IMR-90 (cell line): ENCODE measurements around the gene SASH1. TPM values are rescaled to one million over a fixed set of nuclear protein-coding genes. Genes with fewer than 3 reads are reported as not detected.

ENCODE experiments used
- ATAC-seq: fragments of 200-7000 bp; cut with Tn5 transposase; 2 replicates; pipeline ENCODE4 v1.9.1; 2020; ENCODE audit warnings: low read depth, mild to moderate bottlenecking, moderate library complexity
- BruUV-seq: library from RNA; stranded (reverse); fragments of 400-500 nt; replicated peaks from 2 replicates; lab custom pipeline; 2021; lab: Mats Ljungman, UMichigan
- CTCF ChIA-PET: fragments of 300-600 bp; formaldehyde crosslinking; extraction: SDS; loops from one replicate; lab custom pipeline; 2021; ENCODE audit warnings: antibody characterized with exemption; lab: Yijun Ruan, JAX
- POLR2A ChIA-PET: fragments of 300-600 bp; sonication (Branson Sonifier 250); formaldehyde crosslinking; loops from one replicate; lab custom pipeline; 2022; ENCODE audit warnings: antibody characterized with exemption; ENCODE audit not compliant: unreplicated experiment; lab: Charles Lee
- DNase-seq: peaks from one replicate; pipeline ENCODE4 v3.0.0; 2013
- H2AFZ ChIP-seq: replicated peaks from 2 replicates; pipeline ENCODE3; 2013; ENCODE audit warnings: low read length, mild to moderate bottlenecking; ENCODE audit not compliant: poor library complexity
- H2AK5ac ChIP-seq: 2 replicates; pipeline ENCODE4 v1.6.1; 2013; ENCODE audit warnings: low read depth, low read length, inconsistent platforms
- H2AK9ac ChIP-seq: replicated peaks from 2 replicates; pipeline ENCODE3; 2013; ENCODE audit warnings: mild to moderate bottlenecking, low read depth, low read length, moderate library complexity; ENCODE audit not compliant: poor library complexity
- H2BK120ac ChIP-seq: 2 replicates; pipeline ENCODE4 v1.6.1; 2013; ENCODE audit warnings: low read depth, low read length, inconsistent platforms
- H2BK15ac ChIP-seq: 3 replicates; pipeline ENCODE4 v1.6.1; 2013; ENCODE audit warnings: low read depth, low read length, inconsistent platforms
- H2BK20ac ChIP-seq: 2 replicates; pipeline ENCODE4 v1.6.1; 2013; ENCODE audit warnings: low read depth, mild to moderate bottlenecking, inconsistent platforms, low read length, moderate library complexity
- H2BK5ac ChIP-seq: 2 replicates; pipeline ENCODE4 v1.6.1; 2013; ENCODE audit warnings: mild to moderate bottlenecking, low read depth, low read length, inconsistent platforms; ENCODE audit not compliant: poor library complexity, severe bottlenecking
- H3K14ac ChIP-seq: replicated peaks from 2 replicates; pipeline ENCODE4 v1.6.1; 2013; ENCODE audit warnings: low read depth, low read length, inconsistent platforms
- H3K18ac ChIP-seq: 2 replicates; pipeline ENCODE4 v1.6.1; 2013; ENCODE audit warnings: low read depth, low read length, control low read depth
- H3K23ac ChIP-seq: 2 replicates; pipeline ENCODE4 v1.6.1; 2013; ENCODE audit warnings: low read depth, low read length, inconsistent platforms
- H3K27ac ChIP-seq: 2 replicates; pipeline ENCODE4 v1.5.1; 2013; ENCODE audit warnings: mild to moderate bottlenecking, control low read depth, low read length; ENCODE audit not compliant: insufficient read depth
- H3K27me3 ChIP-seq: 2 replicates; pipeline ENCODE4 v1.6.1; 2013; ENCODE audit warnings: low read length; ENCODE audit not compliant: control insufficient read depth, insufficient read depth
- H3K36me3 ChIP-seq: 2 replicates; pipeline ENCODE4 v1.6.1; 2013; ENCODE audit warnings: low read length, mixed read lengths; ENCODE audit not compliant: control insufficient read depth, insufficient read depth
- H3K4ac ChIP-seq: 2 replicates; pipeline ENCODE4 v1.6.1; 2013; ENCODE audit warnings: low read depth, low read length, inconsistent platforms
- H3K4me1 ChIP-seq: 2 replicates; pipeline ENCODE4 v1.6.1; 2013; ENCODE audit warnings: low read length, mixed read lengths; ENCODE audit not compliant: control insufficient read depth, insufficient read depth
- H3K4me2 ChIP-seq: 2 replicates; pipeline ENCODE4 v1.6.1; 2013; ENCODE audit warnings: low read depth, mild to moderate bottlenecking, control low read depth, low read length, moderate library complexity
- H3K4me3 ChIP-seq: 2 replicates; pipeline ENCODE4 v1.5.1; 2013; ENCODE audit warnings: low read depth, mild to moderate bottlenecking, control low read depth, low read length, moderate library complexity; ENCODE audit not compliant: insufficient read depth
- H3K56ac ChIP-seq: 2 replicates; pipeline ENCODE4 v1.6.1; 2013; ENCODE audit warnings: low read length, inconsistent platforms; ENCODE audit not compliant: insufficient read depth; ENCODE audit errors: extremely low read depth
- H3K79me1 ChIP-seq, 2 experiments: 2 replicates each; pipeline ENCODE4 v1.6.1; 2013; ENCODE audit warnings: low read length in 2 of 2, inconsistent platforms in 1 of 2, low read depth in 1 of 2
- H3K9ac ChIP-seq: 2 replicates; pipeline ENCODE4 v1.6.1; 2013; ENCODE audit warnings: low read depth, low read length, control low read depth
- H3K9me1 ChIP-seq: 2 replicates; pipeline ENCODE4 v1.6.1; 2013; ENCODE audit warnings: low read length, inconsistent platforms; ENCODE audit not compliant: insufficient read depth
- H3K9me3 ChIP-seq: 2 replicates; pipeline ENCODE4 v1.6.1; 2013; ENCODE audit warnings: low read length; ENCODE audit not compliant: control insufficient read depth, insufficient read depth
- H4K20me1 ChIP-seq: 2 replicates; pipeline ENCODE4 v1.6.1; 2013; ENCODE audit warnings: low read length, inconsistent platforms; ENCODE audit not compliant: insufficient read depth
- H4K5ac ChIP-seq: 2 replicates; pipeline ENCODE4 v1.6.1; 2013; ENCODE audit warnings: mild to moderate bottlenecking, low read depth, low read length, control low read depth
- H4K8ac ChIP-seq, 2 experiments: 2 replicates each; pipeline ENCODE4 v1.6.1; 2013; ENCODE audit warnings: low read depth in 2 of 2, low read length in 2 of 2, control low read depth in 1 of 2, inconsistent platforms in 1 of 2
- H4K91ac ChIP-seq: 2 replicates; pipeline ENCODE4 v1.6.1; 2013; ENCODE audit warnings: low read depth, low read length, inconsistent platforms; ENCODE audit not compliant: insufficient read depth
- BHLHE40 ChIP-seq: fragments of 150-350 bp; IDR thresholded peaks from 2 replicates; pipeline ENCODE4 v1.6.1; 2016; ENCODE audit warnings: mild to moderate bottlenecking, low read depth, low read length
- ELK1 ChIP-seq: fragments of 150-350 bp; IDR thresholded peaks from 2 replicates; pipeline ENCODE4 v1.6.1; 2016; ENCODE audit warnings: low read depth, mild to moderate bottlenecking, low read length, moderate library complexity, borderline replicate concordance
- MAFK ChIP-seq: IDR thresholded peaks from 2 replicates; pipeline ENCODE4 v1.6.1; 2012; ENCODE audit warnings: low read depth, low read length, improper control_type of control experiment
- MAZ ChIP-seq: IDR thresholded peaks from 2 replicates; pipeline ENCODE4 v1.6.1; 2012; ENCODE audit warnings: low read depth, mild to moderate bottlenecking, low read length, improper control_type of control experiment, moderate library complexity, borderline replicate concordance
- USF2 ChIP-seq: fragments of 150-350 bp; IDR thresholded peaks from 2 replicates; pipeline ENCODE4 v1.6.1; 2017; ENCODE audit warnings: mild to moderate bottlenecking, antibody characterized with exemption, low read length, low read depth
- WGBS, 2 experiments: methylation state at CpG; one replicate each; pipeline versions ENCODE4 v1.1.5 to v1.1.7; 2013; ENCODE audit warnings: missing lambda C conversion rate in 2 of 2; ENCODE audit not compliant: insufficient read length in 1 of 2; ENCODE audit errors: extremely low coverage in 2 of 2; 5-methylcytosine and 5-hydroxymethylcytosine counted together
- dilution Hi-C: fragments of 300-500 bp; cut with HindIII; formaldehyde crosslinking; loops from one replicate; pipeline ENCODE4 v1.14.3; 2018; ENCODE audit warnings: low sequenced_read_pairs; ENCODE audit not compliant: unreplicated experiment
- in situ Hi-C: fragments of 300-500 bp; cut with MboI; formaldehyde crosslinking; loops from 3 replicates; pipeline ENCODE4 v1.14.3; 2019; ENCODE audit warnings: low sequenced_read_pairs, inconsistent platforms, mixed read lengths
- intact Hi-C: fragments of 100-400 bp; cut with micrococcal nuclease; formaldehyde crosslinking; loops from 2 replicates; pipeline ENCODE4 v1.10.0; 2022
- polyA plus RNA-seq, 3 experiments: library from polyadenylated mRNA; depleted of rRNA; stranded (reverse); fragments of >200 nt; gene quantifications; 2 replicates each; pipeline ENCODE4 v1.2.3, GENCODE V29; 2012; ENCODE audit warnings: low replicate concordance in 1 of 3
- total RNA-seq: library from RNA; depleted of rRNA; stranded (reverse); fragments of >200 nt; gene quantifications from 2 replicates; pipeline ENCODE4 v1.2.3, GENCODE V29; 2012

The SASH1 gene
- total and polyA plus RNA-seq, 2 of the 4 experiments (the other 2 are of a cell fraction) = 11.6 to 16.5 TPM

GRCh38 chr6:148544421-148544820 is 201.8 kb downstream of the SASH1 start:
- no peak for DNase-seq
- BruUV-seq = no TSS peak
- dilution Hi-C loops (no loop called here), in situ Hi-C loops (no loop called here), intact Hi-C loops (no loop called here)
- no peak overlapping the region for H3K27ac ChIP-seq
- no peak overlapping the region for H2BK5ac ChIP-seq
- no peak overlapping the region for H2AFZ ChIP-seq
- H3K4me3 ChIP-seq = no peak overlapping the region
- H3K23ac ChIP-seq = no peak overlapping the region
- ATAC-seq = no peak
- TF ChIP-seq ELK1 (no peak), MAZ (no peak), BHLHE40 (no peak), MAFK (no peak), USF2 (no peak)
- H4K8ac ChIP-seq = no peak overlapping the region
- H3K9me1 ChIP-seq = peaks cover 4% of the 10 kb centered on the region
- no peaks in the 10 kb centered on the region for H3K9me3 ChIP-seq
- H3K27me3 ChIP-seq = no peaks in the 10 kb centered on the region
- no peak overlapping the region for H3K9ac ChIP-seq
- no peak overlapping the region for H3K4ac ChIP-seq
- ChIA-PET POLR2A (no interaction called here), CTCF (no interaction called here)
- H3K36me3 ChIP-seq = peaks cover 63% of the 10 kb centered on the region
- H3K79me1 ChIP-seq = peaks cover 20 to 25% of the 10 kb centered on the region in 2 experiments; a peak in 3 of 4 replicates
- H3K14ac ChIP-seq = no peak overlapping the region
- no peak overlapping the region for H2AK5ac ChIP-seq
- no peak overlapping the region for H2AK9ac ChIP-seq
- H3K18ac ChIP-seq = no peak overlapping the region
- no peak overlapping the region for H2BK20ac ChIP-seq
- WGBS, 2 experiments = 96% methylated on average over 15 of the region's 17 CpGs; no CpG with 5 or more reads in 1 of the 2 experiments
- H2BK15ac ChIP-seq = no peak overlapping the region
- H3K4me1 ChIP-seq = peaks cover 4% of the 10 kb centered on the region; the same call in 1 of the 2 replicates
- no peak overlapping the region for H2BK120ac ChIP-seq
- H4K20me1 ChIP-seq = no peaks in the 10 kb centered on the region
- H3K4me2 ChIP-seq = no peak overlapping the region
- no peak overlapping the region for H3K56ac ChIP-seq
- no peak overlapping the region for H4K5ac ChIP-seq
- H4K91ac ChIP-seq = no peak overlapping the region
